NCI-H2029 treated with DMSO at 0.1 percent for 48 hours (cell line): ENCODE measurements around the gene LHFPL4.
"Not testable (repeated sequence)": the region's sequence is repeated elsewhere in the genome, so short reads cannot be mapped to it uniquely, and the experiment has no call there.

Experiments used
- DNase-seq: peaks from one replicate; lab custom pipeline; 2025; lab: John Stamatoyannopoulos, UW

Gene LHFPL4

GRCh38 chr3:9553021-9553947, at the start of gene LHFPL4:
LHFPL4 (minus strand) TSS chr3:9553822; CDS start chr3:9552679, 1,143 bp downstream.
- no peak for DNase-seq

- no peak for DNase-seq
These were observed 49.0 kb upstream of the LHFPL4 start for GRCh38 chr3:9602620-9603019.

- DNase-seq: not testable (repeated sequence)
These were observed 47.5 kb upstream of the LHFPL4 start for GRCh38 chr3:9601006-9601581.

- DNase-seq: peak; percentile 52
These were observed 47.0 kb upstream of the LHFPL4 start for GRCh38 chr3:9600597-9600996.

- DNase-seq: no peak
These were observed 45.3 kb upstream of the LHFPL4 start for GRCh38 chr3:9598783-9599387.

- no peak for DNase-seq
These were observed 42.3 kb upstream of the LHFPL4 start for GRCh38 chr3:9595877-9596276.

- not testable (repeated sequence) for DNase-seq
These were observed 38.2 kb upstream of the LHFPL4 start for GRCh38 chr3:9591781-9592180.

- no peak for DNase-seq
These were observed 36.7 kb upstream of the LHFPL4 start for GRCh38 chr3:9590282-9590791.

- no peak for DNase-seq
These were observed 30.2 kb upstream of the LHFPL4 start for GRCh38 chr3:9583792-9584191.

GRCh38 chr3:9583371-9583770, 29.7 kb upstream of the LHFPL4 start:
- no peak for DNase-seq

GRCh38 chr3:9582332-9582731, 28.7 kb upstream of the LHFPL4 start:
- DNase-seq: no peak

GRCh38 chr3:9581742-9582141, 28.1 kb upstream of the LHFPL4 start:
- DNase-seq: no peak

- no peak for DNase-seq
These were observed 15.4 kb upstream of the LHFPL4 start for GRCh38 chr3:9569054-9569453.

- no peak for DNase-seq
These were observed 11.7 kb upstream of the LHFPL4 start for GRCh38 chr3:9565316-9565715.

- DNase-seq: no peak
These were observed 10.2 kb upstream of the LHFPL4 start for GRCh38 chr3:9563851-9564250.

GRCh38 chr3:9560056-9560455, 6.4 kb upstream of the LHFPL4 start:
- not testable (repeated sequence) for DNase-seq

GRCh38 chr3:9553948-9554513, 409 bp upstream of the LHFPL4 start:
- no peak for DNase-seq

GRCh38 chr3:9552252-9552999, 1.2 kb downstream of the LHFPL4 start:
- no peak for DNase-seq

GRCh38 chr3:9550999-9551398, 2.6 kb downstream of the LHFPL4 start:
- DNase-seq: no peak

- no peak for DNase-seq
These were observed 4.0 kb downstream of the LHFPL4 start for GRCh38 chr3:9549600-9549999.

- no peak for DNase-seq
These were observed 4.6 kb downstream of the LHFPL4 start for GRCh38 chr3:9548991-9549390.

GRCh38 chr3:9542182-9542581, 11.4 kb downstream of the LHFPL4 start:
- DNase-seq: no peak
